NCI-H82 (cell line): ENCODE results near the gene YIPF7.

Experiments used
- DNase-seq: peaks from one replicate; lab custom pipeline; 2025; lab: John Stamatoyannopoulos, UW

The YIPF7 gene

DNA sequence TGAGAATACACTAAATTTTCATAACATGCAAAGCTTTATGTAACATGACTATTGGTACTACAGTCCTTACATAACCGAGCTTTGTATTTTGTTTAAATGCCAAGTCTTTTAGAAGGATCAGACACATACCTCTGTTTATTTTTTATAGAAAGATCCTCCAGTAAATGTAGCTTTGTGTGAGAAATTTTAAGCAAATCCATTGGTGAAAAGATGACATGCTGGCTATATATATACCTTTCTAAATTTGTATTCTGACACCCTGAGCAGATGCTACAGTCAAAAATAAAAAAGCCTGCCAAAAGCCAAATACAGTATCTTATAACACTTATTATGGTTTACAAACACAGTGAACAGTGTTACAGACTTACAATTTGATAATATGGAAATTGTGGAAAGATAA lies at the start of gene YIPF7:
Gene YIPF7 (minus strand): TSS at position 201 of the 400 bp plus-strand sequence. CDS start 1,525 bp downstream, outside the sequence.
- no peak for DNase-seq

DNA sequence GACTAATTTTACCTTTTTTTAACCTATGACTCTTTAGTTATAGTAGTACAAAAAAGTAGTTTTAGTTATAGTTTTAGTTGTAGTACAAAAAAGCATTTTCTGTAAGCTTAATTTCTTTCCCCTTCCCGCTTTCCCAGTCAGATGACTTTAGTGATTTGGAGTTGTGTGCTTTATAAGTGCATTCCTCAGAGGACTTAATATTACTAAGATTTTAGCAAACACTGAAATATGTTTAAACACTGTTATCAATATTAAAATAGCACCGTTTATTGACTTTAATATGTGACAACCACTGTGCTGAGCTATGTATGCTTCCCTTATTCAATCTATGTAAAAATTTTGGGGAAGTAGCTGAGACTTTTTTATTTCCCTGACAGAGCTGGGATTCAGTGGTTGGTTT lies 49.6 kb upstream of the YIPF7 start:
- no peak for DNase-seq

DNA sequence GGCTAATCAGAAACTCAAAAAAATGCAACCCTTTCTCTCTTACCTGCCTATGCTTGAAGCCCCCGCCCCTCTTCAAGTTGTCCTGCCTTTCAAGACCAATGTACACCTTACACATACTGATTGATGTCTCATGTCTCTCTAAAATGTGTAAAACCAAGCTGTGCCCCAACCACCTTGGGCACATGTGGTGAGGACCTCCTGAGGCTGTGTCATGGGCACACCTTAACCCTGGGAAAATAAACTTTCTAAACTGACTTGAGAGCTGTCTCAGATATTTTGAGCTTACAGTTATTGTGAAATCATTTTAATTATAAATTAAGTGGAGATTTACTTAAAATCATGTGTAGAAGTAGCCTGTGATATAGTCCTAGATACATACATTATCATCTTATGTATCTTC lies 49.0 kb upstream of the YIPF7 start:
- no peak for DNase-seq

DNA sequence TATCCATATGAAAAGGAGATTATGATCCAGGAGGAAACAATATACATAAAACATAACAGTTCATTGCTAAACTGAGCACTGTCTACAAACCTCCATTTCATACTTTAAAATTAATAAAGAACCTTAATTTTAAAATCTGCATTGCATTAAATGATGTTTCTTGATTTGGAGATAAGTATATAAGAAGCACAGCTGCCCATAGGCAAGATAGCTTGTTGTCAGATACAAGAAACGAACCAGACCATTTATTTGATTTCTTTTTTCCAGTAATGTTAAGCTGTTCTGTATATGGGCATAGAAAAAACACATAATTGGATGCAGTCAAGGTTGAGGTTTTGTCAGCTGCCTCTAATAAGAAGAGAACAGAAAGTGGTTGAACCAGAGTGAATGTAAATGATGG lies 33.2 kb upstream of the YIPF7 start:
- no peak for DNase-seq

DNA sequence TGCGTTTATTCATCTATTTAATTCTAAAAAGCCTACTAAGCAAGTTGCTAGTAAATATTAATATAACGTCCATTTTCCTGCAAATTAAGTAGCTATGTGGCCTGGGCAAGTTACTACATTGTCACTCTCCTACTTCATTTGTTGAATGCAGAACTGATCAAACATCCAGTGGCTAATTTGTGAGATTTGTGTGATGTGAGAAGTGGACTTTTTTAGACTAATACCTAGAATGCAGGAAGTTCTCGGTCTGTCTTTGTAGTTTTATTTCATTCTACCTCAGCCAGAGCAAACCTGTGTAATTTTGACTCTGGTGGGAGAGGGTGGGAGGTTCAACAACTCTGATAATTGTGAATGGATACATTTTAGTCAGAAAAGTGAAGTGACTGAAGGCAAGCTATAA lies 27.6 kb upstream of the YIPF7 start:
- DNase-seq, result peak; percentile 30

DNA sequence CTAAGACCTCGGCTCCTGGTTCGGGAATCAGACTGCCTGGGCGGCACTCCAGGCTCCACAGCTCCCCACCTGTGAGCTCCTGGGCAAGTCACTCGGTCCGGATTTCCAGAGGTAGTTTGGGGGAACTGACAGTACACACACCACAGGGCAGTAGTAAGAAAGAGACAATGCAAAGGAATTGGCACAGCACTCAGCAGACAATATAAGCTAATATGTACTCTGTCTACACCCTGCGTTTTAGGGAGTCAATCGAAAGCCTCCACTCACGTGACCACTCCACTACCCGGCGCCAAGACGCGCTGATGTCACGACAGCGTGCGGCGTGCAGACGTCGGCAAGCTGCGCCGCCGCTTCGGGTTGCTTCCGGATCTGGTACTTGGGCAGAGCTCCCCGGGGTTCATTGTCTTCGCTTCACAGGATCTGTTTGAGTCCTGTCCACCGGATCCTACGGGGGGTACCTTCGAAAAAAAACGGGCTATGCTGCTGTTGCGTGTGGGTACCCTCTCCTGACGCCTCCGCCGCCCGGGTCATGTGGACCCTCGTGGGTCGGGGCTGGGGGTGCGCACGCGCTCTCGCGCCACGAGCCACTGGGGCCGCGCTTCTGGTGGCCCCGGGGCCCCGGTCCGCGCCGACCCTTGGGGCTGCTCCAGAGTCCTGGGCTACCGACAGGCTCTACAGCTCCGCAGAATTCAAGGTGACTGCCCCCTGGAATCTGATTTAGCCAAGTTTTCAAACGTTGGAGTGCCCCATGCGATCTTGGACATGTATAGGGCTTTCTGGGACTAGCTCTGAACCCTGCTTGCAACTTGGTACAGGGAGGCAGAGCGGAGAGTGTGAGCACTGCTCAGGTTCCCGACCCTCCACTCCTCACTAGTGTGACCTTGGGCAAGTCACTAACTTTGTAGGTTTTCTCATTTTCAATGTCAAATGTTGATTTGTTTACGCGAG lies 26.9 kb upstream of the YIPF7 start, which contains the start of gene GUF1:
Gene GUF1 (plus strand): TSS at position 327 of the 948 bp plus-strand sequence. CDS start 203 bp downstream, at position 530.
- DNase-seq, result peak; percentile 90

DNA sequence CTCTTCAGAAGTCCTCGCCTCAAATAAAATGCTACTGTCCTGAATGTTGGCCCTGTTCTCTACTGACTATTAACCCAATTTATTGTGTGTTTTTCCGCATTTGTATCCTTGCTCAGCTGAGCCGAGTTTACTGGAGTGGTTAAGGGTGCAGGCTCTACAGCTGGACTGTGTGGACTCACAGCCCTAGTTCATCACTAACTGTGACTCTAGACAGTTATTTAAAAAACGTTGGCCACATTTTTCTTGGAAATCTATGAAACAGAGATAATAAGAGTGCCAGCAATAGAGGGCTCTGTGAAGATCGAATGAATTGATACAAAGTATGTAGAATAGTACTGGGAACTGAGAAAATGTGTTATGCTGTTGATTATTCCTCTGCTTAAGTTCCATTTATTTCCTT lies 23.9 kb upstream of the YIPF7 start:
- no peak for DNase-seq

DNA sequence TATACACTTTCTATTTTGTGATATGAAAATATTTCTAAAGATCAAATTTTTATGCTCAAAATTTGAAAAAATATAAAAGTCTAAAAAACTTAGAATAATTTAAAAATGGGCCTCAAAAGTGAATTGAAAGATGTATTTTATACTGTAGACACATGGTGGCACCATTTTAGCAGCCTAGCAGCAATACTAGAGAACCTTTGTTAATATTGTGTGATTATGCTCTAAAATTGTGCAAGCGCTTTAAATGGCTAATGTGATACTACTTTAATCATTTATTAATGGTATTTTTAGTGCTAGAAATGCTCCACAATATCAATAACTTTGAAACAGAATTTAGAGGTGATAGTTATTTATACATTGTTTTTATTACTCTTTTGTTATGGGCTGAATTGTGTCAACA lies 23.0 kb upstream of the YIPF7 start:
- no peak for DNase-seq

DNA sequence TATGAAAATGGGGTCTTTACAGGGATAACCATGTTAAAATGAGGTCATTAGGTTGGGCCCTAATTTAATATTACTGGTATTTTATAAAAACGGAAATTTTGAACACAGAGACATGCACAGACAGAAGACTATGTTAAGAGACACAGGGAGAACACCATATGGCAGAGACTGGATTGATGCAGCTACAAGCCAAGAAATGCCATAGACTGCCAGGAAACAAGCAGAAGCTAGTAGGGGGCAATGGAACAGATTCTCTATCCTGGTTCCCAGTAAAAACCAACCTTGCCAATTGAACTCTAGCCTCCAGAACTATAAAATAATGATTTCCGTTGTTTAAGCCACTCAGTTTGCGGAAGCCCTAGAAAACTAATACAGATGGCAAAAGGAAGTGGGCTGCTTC lies 20.2 kb upstream of the YIPF7 start:
- DNase-seq, result no peak

DNA sequence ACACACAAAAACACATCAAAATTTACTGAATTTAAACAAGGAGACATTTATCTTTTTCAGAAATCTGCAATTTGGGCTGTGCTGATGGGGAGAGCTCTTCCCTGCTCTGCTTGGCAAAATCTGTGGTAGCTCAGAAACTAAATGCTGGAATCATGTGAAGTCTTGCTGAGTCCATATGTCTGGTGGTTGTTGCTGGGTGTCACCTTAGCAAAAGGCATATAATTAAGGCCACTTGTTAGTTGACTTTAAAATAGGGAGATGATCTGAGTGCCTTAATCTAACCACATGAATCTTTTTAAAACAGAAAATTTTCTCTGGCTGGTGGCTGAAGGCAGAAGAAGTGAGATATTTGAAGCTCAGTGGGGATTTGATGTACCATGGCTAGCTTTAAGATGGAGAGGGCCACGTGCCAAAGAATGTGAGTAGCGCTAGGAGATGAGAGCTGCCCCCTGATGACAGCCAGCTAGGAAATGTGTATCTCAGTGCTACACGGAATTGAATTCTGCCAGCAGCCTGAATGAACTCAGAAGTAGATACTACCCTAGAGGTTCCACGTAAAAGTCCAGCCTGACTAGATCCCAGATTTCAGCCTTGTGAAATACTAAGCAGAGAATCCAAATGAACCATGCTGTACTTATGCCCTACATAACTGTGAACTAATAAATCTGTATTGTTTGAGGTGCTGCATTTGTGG lies 19.2 kb upstream of the YIPF7 start:
- DNase-seq, result no peak

DNA sequence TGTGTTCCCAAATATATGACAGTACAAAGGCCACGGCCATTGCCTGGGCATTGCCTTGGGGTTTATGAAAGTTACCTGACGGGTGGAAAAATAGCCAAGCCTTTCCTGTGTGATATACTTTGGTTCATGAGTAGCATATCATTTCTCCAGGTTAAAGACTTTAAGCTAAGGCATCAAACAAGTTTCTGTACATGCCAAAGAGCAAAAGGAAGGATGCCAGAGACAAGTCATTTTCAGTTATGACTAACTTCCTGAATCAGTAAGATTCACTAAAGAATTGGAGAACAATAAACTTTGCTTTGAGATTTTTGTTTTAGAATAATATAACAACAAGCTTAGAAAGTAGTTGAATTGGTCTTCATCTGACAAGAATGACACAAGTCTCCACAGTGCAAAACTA lies 17.1 kb upstream of the YIPF7 start:
- no peak for DNase-seq

DNA sequence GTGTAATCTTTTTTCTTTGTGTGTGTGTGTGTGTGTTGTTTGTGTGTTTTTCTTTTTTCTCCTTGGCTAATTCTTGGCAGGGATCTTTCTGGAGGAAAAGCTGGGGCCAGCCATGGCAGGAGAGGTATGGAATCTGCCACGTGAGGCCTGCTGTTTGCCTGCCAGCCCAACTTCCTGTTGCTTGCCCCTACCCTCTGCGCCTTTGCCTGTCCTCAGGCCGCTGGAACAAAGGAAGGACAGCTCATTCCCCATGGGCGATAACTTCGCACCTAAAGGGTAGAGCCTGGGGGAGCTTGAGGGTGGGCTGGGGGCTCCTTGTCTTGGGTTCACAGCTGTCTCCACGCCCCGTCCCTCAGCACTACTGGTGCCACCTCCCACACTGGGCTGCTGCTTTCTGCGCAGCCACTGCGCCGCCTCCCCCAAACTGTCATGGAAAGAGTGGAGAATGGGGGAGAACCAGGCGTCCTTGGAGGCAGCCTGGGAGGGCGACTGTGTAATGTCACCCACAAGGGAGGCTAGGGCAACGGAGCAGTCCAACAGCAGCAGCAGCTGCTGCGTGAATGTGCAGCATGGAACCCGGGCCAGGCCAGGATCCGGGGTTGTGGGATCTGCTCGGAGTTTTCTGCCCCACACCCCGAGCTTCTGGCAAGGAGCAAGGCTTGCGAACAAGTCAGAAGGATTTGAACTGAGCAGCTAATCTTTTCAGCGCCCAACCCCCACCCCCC lies 12.3 kb upstream of the YIPF7 start:
- no peak for DNase-seq

DNA sequence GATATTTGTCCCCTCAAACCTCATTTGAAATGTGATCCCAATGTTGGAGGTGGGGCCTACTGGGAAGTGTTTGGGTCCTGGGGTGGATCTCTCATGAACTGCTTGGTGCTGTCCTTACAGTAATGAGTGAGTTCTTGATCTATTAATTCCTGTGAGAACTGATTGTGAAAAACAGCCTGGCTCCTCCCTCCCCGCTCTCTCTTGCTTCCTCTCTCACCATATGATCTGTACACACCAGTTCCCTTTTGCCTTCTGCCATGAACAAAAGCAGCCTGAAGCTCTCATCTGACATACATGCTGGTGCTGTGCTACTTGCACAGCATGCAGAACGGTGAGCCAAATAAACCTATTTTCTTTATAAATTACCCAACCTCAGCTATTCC lies 11.2 kb upstream of the YIPF7 start:
- no peak for DNase-seq

DNA sequence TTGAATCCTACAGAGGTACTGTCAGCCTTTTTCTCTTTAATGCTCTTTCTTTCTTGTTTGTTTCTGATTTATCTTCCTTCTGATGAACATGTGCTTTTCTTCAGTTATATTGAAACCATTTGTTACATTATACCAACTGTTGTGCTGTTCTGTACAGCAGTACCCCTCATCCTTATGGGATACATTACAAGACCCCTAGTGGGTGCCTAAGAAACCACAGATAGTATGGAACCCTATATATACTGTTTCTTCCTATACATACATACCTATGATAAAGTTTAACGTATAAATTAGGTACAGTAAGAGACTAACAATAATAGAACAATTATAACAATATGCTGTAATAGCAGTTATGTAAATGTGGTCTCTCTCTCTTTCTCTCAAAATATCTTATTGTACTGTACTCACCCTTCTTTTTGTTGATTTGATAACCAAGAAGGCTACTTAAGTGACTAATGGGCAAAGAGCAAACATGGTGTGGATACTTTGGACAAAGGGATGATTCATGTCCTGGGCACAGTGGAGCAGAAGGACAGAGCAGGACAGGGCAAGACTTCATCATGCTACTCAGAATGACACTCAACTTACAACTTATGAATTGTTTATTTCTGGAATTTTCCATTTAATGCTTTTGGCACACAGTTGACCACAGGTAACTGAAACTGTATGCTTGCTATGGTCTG lies 10.7 kb upstream of the YIPF7 start:
- no peak for DNase-seq

DNA sequence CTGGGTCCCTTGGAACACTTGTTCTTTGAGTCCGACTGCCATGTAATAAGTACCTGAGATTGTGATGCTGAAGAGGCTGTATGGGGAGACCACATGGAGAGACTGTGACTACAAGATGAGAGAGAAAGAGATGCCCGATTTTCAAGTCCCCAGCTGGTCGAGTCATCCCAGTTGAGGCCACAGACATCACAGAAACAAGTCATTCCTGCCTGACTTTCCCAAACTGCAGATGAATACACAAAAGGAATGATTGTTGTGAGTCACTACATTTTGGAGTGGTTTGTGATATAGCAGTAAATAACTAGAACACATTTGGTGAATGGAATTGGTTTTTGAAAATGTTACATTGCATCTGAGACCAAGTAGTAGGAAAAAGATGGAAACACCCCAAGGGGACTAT lies 9.0 kb upstream of the YIPF7 start:
- DNase-seq, result no peak

DNA sequence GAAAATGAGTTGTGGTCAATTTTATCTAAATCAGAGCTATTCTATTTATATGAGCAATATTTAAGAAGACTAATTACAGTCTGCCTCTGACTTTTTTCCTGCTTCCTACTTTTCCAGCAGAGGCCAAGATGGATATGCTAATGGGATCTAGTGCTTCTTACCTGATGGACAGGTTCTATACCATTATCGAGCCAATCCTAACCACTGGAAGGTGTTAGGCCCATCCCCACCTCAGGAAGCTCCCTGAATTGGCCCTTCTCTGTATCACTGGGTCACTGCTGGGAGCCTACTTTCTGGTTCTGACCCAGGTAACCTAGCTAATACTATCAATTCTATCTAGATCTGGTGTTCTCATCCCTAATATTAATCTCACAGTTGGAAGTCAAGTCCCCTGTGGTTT lies 577 bp upstream of the YIPF7 start:
- DNase-seq, result no peak

DNA sequence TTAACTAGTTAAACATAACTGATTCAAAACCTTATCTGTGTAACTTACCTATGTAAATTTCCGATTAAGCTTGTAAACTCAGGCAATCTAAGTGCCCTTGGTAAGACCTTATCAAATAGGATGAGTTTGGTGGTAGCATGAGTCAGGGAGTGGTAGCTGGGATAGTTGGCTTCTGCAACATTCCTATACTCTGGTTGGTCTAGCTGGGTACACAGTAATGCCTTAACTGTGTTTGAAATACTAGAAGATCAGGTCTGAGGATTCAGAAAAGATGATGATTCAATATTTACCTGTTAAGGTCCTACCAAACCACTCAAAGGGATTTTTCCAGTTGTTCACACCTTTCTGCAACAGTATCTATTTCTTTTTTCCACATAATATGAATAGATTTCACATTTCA lies 5.3 kb downstream of the YIPF7 start:
- DNase-seq, result no peak

DNA sequence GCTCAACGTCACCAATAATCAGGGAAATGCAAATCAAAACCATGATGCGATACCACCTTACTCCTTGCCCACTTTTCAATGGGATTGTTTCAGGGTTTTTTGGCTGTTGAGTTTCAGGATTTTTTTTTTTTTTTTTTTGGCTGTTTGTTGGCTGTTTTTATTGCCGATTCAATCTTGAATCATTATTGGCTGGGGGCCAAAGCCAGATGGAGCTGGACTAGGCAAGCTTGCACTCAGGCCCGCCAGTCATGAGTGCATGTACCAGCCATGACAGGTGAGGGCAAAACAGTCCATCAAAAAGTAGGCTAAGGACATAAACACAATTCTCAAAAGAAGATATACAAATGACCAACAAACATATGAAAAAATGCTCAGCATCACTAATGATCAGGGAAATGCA lies 13.3 kb downstream of the YIPF7 start:
- DNase-seq, result peak; percentile 3

DNA sequence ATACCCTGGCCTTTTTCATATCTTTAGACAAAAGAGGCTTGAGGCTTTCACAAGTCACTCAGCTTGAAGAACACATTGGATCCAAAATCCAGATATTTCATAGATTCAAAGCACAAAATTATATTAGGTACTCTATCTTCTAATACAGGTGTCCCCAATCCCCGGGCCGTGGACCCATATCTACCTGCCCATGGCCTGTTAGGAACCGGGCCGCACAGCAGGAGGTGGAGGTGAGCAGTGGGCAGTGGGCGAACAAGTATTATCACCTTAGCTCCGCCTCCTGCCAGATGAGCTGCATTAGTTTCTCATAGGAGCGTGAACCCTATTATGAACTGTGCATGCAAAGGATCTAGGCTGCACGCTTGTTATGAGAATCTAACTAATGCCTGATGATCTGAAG lies 18.7 kb downstream of the YIPF7 start:
- peak; percentile 19 for DNase-seq

DNA sequence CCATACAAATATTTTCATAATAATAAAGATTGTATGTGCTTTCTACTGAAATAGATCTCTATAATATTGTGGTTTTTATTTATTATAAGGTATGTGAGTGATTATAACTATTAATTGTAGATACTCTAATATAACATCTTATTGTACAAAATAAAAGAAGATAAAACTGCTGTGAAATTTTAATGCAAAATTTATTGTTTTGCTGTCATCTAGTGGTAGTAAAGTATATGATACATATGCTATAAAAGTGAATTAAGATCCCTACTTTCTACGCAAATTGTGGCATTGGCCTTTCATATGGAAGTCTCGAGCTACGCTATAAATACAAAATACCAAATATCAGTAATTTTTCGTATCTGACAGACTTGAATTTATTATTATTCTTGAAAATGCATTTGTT lies 19.3 kb downstream of the YIPF7 start:
- no peak for DNase-seq

DNA sequence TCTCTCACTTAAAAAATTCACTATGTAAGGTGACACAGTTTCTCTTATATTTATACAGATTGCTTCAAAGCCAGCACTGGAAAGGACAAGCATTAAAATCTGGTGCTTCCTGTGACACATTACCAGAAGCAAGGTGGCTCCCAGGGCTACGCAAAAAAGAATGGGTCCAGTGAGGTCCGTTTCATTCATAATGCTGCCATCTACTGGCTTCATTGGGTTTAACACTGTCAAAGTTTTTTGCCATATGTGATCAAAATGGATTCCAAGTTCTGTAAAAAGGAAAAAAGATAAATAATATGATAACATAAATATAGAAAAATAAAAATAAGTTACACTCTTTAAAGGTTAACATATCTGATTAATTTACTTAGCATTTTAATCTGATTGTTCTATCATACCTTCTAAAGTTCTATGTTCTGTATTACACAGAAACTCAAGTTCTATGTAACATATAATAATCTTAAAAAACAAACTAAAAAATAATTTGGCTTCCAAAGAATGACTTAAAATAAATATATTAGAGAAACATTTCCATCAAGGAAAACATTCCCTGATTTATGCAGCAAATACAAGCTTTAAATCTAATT lies 22.1 kb downstream of the YIPF7 start:
- peak; percentile 74 for DNase-seq

DNA sequence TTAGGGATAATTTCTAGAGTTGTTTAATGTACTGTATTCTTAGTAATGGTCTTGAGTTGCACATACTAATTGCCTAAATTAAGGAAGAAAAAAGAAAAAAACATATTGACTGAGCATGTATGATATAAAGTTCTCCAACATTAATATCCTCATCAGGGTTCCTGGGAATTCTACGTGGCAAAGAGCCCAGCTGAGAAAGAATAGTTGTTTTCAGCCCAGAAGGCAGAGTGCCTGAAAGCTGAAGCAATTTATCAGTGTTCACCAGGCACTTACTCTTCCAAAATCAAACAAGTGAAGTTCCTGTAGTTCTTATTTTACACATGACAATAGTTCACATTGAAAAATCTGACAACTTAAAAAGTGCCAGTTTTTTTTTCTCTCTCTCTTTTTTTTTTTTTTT lies 27.7 kb downstream of the YIPF7 start:
- no peak for DNase-seq
